DMS153 treated with DMSO at 0.1 percent for 48 hours (cell line): Measurements from ENCODE around the gene FNDC8.
"Not testable (repeated sequence)": the region's sequence is repeated elsewhere in the genome, so short reads cannot be mapped to it uniquely, and the experiment has no call there.

ENCODE experiments used
- DNase-seq: peaks from one replicate; lab custom pipeline; 2025; ENCODE audit not compliant: unreplicated experiment; lab: John Stamatoyannopoulos, UW

Gene FNDC8

GRCh38 chr17:35094902-35095301 lies 26.5 kb upstream of the FNDC8 start:
- no peak for DNase-seq

- DNase-seq, result no peak
Observed at GRCh38 chr17:35095741-35096140, 25.7 kb upstream of the FNDC8 start.

DNA sequence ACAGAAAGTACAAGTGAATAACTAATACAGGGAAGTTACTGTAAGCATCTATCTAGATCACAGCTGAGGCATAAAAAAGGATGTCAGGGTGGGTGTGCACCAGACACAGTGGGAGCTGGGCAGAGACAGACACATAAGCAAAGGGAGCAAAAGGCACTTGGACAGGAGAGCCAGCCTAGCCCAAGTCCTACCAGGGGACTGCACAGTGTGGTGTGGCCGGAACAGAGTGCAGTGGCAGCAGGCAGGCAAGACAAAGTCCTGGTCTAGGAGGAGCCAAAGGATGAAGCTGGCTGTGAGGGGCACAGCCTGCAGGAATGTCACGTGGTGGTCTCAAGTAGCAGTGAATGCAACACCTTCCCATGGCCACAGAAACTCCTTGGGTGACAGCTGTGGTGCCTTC lies 23.6 kb upstream of the FNDC8 start:
- DNase-seq, result no peak

- no peak for DNase-seq
Observed at GRCh38 chr17:35099908-35100307, 21.5 kb upstream of the FNDC8 start.

DNA sequence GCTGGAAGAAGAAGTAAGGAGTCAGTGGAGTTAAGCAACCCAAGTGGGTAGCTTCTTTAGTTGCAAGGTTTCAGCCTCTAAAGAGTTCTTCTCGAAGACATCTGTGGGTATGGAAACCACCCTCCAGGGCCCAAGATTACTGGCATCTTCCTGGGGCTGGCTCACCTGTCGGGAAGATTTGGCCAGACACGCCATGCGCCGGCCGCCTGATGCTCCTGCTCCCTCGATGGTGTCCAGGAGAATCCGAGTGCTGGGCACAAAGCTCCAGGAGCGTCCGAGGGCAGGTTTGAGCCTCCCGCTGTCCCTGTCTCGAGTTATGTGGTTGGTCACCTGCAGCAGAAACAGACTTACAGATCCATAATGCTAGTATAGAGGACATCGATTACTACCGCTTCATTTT lies 20.4 kb upstream of the FNDC8 start:
- DNase-seq, result no peak

GRCh38 chr17:35101725-35102124 lies 19.7 kb upstream of the FNDC8 start:
- no peak for DNase-seq

DNA sequence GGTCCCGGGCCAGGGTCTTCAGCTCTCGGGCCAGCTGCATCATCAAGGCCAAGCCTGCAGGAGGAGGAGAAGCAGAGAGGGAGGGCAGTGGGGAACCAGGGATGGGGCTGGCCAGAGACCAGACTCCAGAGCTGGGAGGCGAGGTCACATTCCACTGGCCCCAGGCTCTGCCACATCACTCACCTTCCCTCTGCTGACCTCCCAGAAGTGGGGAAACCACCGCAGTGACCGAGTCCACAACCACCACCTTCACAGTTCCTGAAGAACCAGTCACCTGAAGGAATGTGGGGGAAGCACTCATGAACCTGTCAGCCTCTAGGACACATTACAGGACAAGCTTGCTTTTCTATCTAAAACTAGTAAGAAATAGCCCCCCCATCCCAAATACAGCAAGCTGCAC lies 18.1 kb upstream of the FNDC8 start:
- no peak for DNase-seq

GRCh38 chr17:35104844-35105450 lies 16.5 kb upstream of the FNDC8 start:
- DNase-seq, result no peak

DNA sequence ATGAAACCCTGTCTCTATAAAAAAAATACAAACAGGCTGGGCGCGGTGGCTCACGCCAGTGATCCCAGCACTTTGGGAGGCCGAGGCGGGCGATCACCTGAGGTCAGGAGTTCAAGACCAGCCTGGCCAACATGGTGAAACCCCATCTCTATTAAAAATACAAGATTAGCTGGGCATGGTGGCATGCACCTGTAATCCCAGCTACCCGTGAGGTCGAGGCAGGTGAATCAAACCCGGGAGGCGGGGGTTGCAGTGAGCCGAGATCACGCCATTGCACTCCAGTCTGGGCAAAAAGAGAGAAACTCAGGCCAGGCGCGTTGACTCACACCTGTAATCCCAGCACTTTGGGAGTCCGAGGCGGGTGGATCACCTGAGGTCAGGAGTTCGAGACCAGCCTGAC lies 10.6 kb upstream of the FNDC8 start:
- not testable (repeated sequence) for DNase-seq

DNA sequence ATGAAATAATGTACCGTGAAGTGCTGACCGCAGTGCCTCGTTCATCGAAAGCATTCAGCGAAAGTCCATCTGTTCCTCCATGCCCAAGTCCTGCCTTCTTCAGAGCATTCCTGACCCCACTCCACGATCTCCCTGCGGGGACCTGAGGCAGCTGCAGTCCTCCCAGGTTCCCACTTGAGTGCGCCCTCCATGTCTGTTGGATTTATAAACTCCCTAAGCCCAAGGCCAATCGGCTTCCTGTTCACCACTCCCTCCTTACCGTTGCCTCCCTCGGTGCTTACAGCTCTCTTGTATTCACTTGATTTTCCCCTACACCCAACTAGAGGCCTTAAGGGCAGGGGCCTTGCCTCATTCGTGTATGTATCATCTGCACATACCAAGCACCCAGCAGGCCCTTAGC lies 4.6 kb upstream of the FNDC8 start:
- DNase-seq, result no peak

DNA sequence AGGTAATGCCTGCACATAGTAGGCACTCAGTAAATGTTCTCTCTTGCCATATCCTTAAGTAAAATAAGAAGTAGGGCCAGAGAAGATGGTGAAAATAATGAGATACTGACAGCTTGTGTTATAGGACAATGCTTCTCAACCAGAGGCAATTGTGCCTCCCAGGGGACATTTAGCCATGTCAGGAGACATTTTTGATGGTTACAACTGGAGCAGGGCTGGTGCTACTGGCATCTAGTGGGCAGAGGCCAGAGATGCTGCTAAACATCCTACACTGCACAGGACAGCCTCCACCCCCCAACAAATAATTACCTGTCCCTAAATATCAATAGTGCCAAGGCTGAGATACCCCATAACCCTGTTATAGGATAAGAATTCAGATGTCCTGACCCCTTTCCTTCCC lies 3.4 kb upstream of the FNDC8 start:
- no peak for DNase-seq

DNA sequence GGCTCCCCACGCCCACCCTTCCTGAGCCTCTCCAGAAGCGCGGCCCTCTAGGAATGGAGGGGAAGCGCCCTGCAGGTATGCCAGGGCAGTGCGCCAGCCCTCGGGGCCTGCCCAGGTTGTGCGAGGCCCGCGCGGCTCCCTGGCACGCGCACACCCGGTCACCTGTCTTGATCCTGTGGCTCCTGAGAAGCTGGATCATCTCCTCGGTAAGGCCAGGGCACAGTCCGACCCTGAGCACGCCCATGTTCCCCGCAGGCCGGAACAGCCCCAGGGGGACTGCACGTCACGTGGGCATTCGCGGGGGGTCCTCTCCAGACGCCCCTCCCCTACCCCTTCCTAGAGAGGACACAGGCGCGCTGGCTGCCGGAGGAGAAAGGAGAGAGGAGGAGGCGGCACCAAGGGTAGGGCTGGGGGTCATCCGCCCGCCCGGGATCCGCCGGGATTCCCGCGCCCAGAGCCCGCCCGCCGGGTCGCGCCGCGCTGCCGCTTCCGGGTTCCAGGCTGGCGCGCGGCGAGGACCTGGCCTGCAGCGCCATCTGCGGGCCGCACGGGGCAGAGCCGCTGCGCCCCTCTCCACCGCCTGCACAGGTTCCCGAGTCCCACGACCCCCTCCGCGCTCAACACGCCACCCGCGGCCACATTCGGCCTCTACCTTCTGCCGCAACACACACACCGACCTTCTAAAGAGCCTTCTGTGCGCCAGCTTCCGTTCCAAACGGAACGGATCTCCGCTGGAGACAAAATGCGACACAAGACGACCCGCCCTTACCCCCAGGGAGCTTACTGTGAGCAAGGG lies 1.8 kb upstream of the FNDC8 start, which contains the start of gene RAD51D:
Gene RAD51D, minus strand, starts transcription at position 491 of the 796 bp plus-strand sequence. Its CDS starts 247 bp downstream, at position 244.
- DNase-seq, result peak; percentile 50

DNA sequence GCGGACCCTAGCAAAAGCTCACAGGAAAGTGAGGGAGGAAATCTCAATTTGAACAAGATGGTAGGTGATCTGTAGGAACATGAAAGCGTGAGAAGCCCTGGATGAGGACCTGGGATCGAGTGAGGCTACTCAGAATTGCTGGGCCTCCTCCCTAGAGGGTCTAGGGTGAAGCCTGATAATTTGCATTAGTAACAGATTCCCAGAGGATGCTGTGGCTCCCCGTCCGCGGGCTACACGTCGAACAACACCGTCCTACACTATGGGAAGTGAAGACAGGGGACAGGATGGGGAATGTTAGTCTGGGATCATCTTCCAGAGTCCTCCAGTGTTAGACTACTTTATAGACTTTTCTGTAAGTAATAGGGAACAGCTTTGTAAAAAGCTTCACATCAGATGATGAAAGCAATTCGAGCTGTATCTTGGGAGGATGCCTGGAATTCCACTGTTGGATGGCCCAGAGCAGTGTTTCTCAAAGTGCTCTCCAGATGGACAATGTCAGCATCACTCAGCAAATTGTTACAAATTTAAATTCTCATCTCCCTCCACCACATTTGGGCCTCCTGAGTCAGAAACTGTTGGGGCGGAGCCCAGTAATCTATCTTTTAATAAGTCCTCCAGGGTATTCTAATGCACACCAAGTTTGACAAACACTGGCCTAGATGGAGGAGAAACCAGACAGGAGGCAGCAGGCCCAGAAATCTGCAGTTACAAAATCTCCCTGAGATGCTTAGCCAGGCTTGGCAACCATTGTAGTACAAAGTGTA lies 6.5 kb downstream of the FNDC8 start:
- DNase-seq, result no peak

- DNase-seq, result no peak
Observed at GRCh38 chr17:35129154-35129972, 7.9 kb downstream of the FNDC8 start.

GRCh38 chr17:35129973-35130351 lies 8.5 kb downstream of the FNDC8 start:
- no peak for DNase-seq

- DNase-seq, result no peak
Observed at GRCh38 chr17:35130392-35130791, 9.0 kb downstream of the FNDC8 start.

GRCh38 chr17:35132099-35132498 lies 10.7 kb downstream of the FNDC8 start:
- no peak for DNase-seq

GRCh38 chr17:35132816-35133550 lies 11.6 kb downstream of the FNDC8 start:
- no peak for DNase-seq

DNA sequence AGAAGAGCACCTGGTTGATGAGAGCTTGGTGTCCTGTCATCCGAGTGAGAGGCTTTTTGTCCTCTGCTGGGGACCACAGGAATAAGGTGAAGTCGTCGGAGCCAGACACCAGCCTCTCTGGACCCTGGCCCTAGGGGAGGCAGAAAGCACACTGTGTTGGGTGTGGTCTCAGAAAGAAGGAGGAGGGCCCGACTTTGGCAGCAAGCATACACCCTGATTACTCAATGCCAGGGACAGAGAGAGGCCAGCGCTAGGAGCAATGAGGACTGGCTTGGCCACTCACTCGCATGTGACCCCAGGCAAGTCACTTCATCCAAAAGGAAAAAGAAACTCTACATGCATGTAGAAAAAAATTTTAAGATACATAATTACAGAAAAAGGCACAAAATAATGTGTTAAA lies 13.9 kb downstream of the FNDC8 start:
- DNase-seq, result no peak

GRCh38 chr17:35138218-35138617 lies 16.8 kb downstream of the FNDC8 start:
- no peak for DNase-seq
